Stimulated activated CD8-positive, alpha-beta memory T cell treated with anti-CD3 and anti-CD28 coated beads, Interleukin-4, amount 100 ng/mL, for 4 hours (primary cell): Measurements from ENCODE around the gene NUP188.
"Not testable (repeated sequence)": the region's sequence is repeated elsewhere in the genome, so short reads cannot be mapped to it uniquely, and the experiment has no call there.

ENCODE experiments used
- DNase-seq, 2 donors: peaks; one replicate each; pipeline ENCODE4 v3.0.0-alpha.2; 2020; ENCODE audit warnings: low read depth in 2 of 2, low spot score in 1 of 2

The NUP188 gene

DNA sequence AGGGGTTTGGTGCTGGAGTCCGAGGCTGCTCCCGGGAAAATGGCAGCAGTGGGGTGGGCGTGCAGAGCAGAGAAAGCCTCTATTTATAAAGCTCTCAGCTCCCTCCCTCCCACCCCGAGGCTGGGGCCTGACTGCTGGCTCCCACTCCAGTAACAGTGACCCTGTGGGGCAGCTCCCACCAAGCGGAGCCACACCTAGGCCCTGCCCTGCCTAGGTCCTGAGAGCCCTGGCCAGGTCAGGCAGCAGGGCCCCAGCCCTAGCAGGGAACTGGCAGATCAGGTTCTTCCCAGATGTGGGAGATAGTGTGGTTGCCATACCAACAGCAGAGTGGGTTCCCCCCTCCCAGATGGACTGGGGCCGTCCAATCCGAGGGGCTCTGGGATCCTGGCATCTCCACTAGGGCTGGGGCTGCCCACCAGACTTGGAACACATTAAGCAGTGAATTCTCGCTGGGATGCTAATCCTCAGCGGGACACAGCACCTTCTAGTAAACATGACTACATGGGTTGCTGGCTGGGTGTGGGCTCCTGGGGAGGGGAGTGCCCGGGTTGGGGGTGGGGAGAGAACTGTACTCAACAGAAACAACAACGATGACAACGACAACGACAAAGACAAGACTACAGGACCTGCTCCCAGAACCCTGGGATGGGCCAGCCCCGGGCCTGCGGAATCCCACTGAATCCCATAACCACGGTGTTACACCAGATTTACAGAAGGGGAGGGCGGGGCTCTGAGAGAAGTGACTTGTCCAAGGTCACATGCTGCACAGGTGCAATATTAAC is 79.1 kb downstream of the NUP188 start:
- DNase-seq = no peak

DNA sequence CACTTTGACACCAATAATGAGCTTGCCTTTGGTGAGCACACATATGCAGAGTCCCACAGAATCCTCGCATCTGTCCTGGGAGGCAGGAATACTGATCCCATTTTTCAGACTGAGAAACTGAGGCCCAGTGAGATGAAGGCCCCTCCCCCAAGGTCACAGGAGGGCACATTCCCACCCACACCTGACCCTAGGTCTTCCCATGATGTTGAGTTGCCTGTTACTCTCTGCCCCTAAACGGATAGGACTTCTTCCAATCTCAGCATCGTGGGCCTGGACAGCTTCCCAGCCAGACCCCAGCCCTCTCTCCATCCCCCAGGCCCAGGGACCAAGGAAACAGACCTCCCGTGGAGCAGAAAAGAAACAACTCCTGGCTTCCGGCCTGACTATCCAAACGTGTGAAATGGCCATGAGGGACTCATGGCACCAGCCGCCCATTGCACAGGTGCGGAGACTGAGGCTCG is 79.8 kb downstream of the NUP188 start:
- DNase-seq = no peak

DNA sequence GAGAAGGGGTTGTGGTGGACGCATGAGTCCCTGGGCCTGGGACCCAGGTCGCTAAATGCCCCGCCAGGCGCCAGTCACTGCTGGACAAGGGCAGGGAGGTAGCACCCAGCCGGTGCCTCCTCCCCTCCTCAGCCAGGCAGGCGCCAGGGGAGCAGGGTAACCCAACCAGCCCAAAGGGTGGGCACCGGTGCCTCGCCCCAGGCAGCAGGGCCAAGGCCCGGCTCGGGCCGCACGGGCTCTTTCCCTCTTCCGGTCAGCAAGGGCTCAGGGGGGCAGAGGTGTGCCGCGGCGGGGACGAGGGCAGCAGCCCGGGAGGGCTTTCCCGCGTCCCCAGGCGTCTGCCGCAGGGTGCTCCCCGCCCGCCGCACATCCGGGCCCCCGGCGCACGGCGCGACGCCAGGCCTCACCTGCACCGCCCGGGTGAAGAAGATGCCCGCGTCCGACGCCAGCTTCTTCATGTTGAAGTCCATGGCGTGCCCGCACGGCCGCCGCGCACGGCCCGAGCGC is 80.2 kb downstream of the NUP188 start:
- DNase-seq = peak in 1 of 2 donors; percentile 18

DNA sequence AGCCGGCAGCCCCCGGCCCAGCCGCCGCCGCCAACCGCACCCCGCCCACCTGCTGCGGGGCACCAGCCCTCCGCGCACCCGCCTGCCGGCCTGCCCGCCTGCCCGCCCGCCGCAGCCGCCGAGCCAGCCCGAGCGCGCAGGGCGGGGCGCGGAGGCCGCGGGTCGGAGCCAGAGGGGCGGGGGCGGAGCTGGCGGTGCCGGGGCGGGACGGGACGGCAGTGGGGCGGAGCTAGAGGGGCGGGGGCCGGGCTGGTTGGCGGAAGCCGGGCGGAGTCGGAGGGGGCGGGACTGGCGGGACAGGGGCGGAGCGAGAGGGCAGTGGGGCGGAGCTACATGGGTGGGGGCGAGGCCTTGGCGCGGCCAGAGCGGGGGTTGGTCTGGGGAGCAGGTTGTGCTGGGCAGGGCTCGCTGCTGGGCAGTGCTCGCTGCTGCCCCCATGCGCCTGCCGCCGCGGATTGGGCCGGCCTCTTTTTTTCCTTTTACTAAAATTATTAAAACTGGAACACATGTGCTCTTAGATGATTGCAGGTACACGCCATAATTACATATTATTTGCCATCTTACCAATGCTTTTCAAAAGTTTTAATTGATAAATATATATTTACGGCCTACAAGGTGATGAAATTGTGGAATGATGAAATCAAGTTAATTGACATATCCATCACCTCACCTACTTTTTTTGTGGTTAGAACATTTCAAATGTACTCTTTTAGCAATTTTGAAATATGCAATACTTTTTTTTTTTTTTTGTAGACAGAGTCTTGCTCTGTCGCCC is 80.9 kb downstream of the NUP188 start, which contains the start of gene SH3GLB2:
Gene SH3GLB2 (minus strand): TSS at position 140 of the 775 bp plus-strand sequence. CDS start 177 bp downstream, outside the sequence.
- peak; percentile 85 to 93 for DNase-seq

DNA sequence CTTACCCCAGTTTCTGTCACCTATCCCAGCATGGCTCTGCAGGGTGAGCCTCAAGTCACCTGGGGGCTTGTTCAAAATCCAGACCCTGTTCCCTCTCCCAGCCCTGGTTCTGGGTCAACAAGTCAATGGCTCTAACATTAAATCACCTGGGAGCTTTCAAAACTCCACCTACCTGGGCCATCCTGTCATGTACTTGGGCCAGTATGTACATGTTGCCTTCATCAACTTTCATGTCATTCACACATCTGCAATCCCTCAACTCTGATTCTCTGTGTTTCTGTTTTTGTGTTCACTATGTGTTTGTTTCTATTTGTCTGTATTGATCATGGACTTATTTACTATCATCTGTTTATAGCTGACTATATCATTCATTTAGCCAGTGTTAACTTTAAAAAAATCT is 82.7 kb downstream of the NUP188 start:
- no peak for DNase-seq

DNA sequence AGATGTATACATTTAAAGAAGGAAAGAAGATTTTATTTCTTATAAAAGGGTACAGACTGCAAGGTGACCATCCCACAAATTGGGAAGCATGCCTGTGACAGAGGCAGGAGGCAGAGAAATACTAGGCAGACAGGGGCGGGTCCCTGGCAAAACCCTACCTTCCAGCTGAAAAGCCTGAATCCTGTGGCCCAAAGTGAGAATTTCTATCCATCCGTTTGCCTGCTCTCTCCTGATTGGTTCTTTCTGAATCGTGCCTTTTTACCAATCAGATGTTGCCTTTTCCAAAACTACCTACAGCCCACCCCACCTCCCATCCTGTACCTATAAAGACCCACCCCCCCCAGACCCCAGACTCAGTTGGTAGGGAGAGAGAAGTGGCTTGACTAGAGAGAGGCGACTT is 84.0 kb downstream of the NUP188 start:
- DNase-seq = no peak

DNA sequence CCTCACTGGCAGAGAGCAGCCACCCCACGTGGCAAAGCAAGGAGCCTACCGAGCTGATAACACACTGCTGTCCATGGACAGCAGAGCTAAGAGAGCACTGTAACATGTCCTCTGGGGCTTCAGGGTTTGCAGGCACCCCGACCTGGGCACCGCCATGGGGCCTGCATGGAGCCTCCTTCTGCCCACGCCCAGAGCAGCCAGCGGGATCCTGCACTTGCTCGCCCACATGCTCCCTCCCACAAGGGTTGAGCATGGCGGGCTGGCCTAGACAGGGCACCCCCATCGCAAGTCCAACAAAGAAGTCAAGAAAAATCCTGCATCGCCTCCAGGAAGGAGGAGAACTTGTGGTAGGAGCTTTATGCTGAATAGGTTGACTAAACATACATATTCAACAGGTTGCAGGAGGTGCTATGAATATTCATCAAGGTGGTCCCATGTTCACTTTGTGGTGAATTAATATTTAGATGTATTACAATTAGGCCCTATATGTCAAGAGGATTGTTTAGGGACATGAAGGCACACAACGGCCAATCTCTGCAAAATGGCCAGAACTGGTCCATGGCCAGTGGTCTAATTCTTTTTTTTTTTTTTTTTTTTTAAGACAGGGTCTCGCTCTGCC is 85.2 kb downstream of the NUP188 start:
- no peak for DNase-seq

DNA sequence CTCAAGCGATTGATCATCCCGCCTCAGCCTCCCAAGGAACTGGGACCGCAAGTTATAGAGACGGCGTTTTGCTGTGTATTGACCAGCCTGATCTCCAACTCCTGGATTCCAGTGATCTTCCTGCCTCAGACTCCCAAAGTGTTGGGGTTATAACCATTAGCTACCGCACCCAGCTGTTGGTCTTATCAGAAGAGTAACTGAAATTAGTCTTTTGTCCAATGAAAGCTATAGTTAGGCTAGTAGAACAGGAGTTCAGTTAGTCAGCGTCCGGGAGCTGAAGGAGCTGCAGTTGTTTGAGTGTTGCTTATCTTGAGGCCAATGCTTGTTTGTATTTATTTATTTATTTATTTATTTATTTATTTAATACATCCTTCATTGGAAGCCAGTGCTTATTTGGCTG is 85.7 kb downstream of the NUP188 start:
- DNase-seq = no peak

DNA sequence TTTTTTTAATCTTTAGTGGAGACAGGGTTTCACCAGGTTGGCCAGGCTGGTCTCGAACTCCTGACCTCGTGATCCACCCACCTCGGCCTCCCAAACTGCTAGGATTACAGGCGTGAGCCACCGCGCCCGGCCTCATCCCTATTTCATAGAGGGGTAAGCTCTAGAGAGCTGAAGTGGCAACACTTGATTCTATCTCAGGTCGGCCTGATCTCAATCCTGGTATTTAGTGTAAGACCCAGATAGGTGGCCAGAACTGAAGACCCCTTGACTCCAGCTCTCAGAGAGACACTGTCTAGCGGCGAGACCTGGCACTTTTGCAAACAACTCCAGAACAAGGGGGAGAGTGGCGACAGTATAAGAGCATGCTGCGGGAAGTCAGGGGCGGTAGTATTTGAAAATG is 88.3 kb downstream of the NUP188 start:
- DNase-seq = not testable (repeated sequence)

DNA sequence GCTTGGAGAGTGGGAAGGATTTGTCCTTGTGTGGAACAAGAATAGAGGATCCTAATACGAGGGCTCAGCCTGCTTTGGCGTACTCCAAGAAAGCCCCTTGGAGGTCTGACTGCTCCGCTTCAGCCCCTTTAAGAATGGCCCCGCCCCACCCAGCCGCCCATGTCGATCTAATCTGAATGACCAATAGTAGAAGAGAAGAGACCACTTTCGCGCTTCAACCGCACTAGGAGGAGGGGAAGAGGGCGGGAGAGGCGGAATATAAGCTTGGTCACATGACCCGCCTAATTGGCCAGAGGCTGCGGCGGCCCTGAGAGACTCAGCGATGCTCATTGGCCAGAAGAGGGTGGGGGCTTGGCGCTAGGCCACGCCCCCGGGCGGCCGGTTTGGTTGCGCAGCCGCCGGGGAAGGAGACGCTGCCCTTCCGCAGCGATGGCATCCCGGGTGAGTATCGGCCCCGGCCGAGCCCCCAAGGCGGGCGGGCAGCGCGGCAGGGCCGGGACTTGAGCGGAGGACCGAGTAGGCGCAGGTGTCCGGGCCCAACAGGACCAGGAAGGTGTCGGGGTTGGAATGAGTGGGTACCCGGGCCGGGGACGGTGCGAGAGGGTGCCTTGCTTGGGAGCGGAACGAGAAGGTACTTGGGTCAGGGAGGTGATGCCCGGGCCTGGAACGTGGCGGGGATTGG is 88.9 kb downstream of the NUP188 start, which contains the start of gene MIGA2:
Gene MIGA2 (plus strand): TSS at position 386 of the 682 bp plus-strand sequence. CDS start 3,969 bp downstream, outside the sequence.
- peak; percentile 84 to 91 for DNase-seq

DNA sequence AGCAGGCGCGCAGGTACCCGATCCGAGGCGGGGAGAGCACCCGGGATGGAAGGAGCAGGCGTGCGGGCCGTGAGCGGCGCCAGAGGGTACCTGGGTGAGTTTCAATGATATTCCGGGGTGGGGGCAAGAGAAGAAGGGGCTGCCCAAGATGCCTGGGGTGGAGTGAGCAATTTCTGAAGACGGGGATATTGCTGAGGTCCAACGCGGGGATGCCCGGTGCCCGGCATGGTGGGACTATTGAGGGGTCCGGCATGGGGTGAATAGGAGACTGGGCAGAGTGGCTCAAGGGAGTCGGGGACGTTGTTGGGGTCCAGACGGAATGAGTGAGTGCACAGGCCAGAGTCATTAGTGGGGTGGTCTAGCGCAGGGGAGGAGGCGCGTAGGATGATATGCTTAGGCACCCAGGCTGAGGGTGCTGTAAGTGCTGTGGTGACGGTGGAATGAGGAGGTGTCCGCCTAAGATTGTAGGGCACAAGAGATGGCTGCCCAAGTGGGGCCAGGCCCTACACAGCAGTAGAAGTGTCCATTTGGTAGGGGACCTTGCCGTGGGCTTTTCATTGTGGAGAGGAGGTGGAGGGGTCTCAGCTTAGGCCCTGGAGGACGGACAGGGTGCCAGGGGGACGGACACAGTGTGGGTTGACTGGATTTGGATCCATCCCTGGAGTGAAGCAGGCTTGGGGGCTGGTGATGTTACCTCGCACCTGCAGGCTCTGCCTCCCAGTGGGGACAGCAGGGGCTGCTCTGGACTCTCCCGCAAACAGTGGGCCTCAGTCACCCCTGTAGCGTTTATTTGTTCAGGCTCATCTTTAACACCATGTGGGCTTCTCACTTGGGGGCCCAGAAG is 89.6 kb downstream of the NUP188 start:
- DNase-seq = no peak

DNA sequence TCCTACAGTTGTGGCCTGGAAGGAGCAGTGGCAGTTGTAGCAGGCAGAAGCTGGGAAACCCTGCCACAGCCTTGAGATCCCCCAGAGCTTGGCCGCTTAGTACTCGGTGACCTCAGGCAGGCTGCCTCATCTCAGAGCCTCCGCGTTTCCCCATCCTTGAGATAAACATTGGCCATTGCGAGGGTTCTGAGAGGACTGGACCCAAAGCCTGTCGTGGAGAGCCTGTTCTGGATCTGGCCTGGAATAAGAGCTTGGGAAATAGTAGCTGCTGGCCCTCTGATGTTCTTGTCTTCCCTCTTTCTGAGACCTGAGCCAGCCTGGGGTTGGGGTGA is 90.2 kb downstream of the NUP188 start:
- no peak for DNase-seq

DNA sequence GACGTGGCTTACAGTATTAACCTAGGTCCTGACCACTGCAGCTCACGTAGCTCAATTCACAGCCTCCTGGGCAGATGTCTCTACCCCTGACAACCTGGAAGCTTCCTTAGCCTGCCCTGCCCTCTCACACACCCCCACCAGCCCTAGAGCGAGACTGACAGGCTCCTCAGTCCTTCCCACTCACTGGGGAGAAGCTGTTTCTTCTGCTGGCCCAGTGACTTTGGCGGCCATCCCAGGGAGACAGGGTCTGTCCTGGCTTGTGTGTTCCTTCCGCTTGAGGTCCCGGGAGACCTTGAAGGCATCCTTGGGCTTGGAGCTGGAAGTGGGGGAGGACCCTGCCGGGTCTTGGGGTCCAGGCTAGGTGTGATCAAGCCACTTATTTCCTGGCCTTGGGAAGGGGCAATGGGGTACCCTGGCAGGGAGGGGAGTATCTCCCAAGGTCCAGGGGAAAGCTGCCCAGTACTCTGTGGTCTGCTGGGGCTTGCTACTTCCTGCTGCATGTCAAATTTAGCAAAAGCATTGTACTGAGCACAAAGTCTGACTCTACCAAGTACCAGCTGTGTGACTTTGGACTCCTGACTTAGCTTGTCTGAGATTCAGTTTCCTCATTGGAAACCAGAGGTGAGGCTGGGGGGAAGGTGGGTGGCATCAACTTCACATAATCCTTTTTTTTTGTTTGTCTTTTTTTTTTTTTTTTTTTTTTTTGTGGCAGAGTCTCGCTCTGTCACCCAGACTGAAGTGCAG is 90.8 kb downstream of the NUP188 start:
- no peak for DNase-seq

DNA sequence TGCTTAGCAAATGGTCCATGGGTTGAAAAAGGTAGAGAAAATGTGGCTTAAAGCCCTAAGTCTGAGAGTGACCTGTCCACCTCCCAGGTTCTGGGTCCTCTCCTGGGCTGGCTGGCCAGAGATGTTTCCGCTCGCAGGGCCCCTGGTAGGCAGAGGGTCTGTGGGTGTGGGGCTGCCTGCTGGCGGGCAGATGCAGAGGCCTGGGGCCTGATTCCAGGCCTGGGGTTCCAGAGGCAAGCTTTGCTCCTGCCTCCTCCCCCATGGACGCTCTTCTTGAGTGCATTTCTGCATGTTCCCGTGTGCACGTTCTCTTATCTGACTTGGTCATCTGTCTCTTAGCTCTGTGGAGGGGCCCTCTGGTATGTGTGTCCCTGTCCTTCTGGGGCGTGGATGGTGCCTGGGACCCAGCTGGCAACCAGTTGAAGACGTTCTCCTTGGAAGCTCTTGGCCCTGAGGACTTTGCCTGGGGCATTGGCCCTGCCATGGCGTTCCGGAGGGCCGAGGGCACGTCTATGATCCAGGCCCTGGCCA is 92.7 kb downstream of the NUP188 start:
- no peak for DNase-seq

DNA sequence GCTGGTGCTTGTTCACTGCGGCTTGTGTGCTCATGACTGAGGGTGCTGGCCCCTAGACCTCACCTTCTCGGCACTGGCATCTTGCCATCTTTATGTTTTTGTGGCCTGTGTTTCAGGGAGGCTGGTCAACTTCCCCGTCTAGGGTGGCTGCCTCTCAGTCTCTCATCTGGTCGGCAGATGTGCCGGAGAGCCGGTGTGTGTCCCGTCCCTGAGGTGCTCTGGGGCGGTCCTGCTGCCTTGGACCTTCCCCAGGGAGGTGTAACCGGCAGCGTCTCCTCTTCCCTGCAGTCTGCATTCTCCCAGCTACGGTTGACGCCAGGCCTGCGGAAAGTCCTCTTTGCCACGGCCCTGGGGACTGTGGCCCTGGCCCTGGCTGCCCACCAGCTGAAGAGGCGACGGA is 94.5 kb downstream of the NUP188 start:
- DNase-seq = no peak

DNA sequence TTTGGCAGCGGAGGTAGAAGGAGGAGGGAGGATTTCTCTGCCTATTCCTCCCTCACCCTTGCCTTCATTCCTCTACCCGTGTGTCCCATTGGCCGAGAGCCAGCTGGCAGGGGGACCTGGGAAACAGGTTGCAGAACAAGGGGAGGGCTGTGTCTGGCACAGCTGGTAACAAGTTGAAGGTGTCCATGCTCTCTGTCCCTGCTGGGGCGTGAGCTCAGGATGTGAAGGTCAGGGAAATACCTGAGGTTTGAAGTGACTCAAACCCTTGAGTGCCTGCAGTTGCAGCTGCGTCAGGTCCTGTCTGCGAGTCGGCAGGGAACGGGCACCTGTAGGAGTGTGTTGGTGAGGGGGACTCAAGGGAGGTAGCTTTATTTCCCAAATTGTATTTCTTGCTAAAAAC is 105.1 kb downstream of the NUP188 start:
- no peak for DNase-seq

DNA sequence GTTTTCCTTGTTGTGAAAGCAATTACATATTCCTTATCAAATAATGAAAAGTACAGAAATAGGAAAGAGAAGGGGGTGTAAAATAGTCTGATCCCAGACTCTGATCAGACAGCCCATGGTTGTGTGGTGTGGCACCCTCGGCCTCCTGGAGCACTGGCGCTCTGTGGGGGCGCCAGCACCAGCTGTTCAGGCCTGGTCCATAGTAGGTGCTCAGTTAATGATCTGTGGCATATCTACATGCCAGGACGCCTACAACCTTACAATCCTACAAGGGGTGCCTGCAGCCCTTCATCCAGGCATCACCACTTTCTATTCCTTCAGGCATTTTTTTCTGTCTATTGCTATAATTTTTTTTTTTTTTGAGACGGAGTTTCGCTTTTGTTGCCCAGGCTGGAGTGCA is 105.5 kb downstream of the NUP188 start:
- no peak for DNase-seq

DNA sequence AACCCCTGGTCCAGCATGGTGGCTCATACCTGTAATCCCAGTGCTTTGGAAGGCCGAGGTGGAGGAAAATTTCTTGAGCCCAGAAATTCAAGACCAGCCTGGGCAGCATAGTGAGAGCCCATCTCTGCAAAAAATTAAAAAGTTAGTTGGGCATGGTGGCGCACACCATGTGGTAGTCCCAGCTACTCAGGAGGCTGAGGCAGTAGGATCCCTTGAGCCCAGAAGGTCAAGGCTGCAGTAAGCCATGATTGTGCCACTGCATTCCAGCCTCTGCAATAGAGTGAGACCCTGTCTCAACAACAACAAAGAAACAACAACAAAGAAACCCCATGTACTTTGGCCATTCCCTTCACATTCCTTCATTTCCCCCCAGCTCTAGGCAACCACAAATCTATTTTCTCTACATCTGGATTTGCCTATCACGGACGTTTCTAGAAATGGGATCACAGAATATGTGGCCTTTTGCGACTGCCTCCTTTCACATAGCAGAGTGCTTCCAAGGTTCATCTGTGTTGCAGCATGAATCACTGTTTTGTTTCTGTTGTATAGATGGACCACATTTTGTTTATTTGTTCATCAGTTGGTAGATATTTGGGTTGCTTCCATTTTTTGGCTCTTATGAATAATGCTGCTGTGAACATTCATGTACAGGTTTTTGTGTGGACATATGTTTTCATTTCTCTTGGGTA is 106.8 kb downstream of the NUP188 start:
- DNase-seq = no peak
